HG03469 (cell line): Measurements from ENCODE around the gene CLIC5.
A peak's percentile ranks its signal among the peaks of the same experiment; 100 is the strongest.

Experiments used
- ATAC-seq: cut with Tn5 transposase; IDR thresholded peaks from one replicate; pipeline ENCODE4 v1.9.1; 2021; ENCODE audit warnings: mild to moderate bottlenecking, moderate library complexity, moderate number of reproducible peaks; ENCODE audit not compliant: unreplicated experiment

The CLIC5 gene

GRCh38 chr6:46036911-46037310 lies 21.3 kb upstream of the CLIC5 start:
- ATAC-seq, result no peak

DNA sequence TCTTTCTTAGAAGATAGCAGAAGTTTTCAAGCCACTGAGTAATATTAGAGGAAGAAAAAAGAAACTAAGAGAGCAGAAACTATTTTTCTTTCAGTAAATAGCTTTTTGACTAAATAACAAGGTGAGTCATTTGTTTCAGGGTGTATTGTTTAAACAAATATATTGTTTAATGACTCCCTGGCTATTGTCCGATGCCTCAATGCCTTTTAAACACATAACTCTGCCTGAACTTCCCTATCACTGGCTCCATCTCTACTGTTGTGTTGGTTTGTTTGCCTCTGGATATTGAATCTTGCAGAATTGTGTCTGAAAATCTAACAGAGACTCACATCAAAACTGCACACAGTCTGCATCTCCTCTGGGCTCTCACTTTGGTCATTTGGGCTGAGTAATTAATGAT lies 19.6 kb upstream of the CLIC5 start:
- no peak for ATAC-seq

DNA sequence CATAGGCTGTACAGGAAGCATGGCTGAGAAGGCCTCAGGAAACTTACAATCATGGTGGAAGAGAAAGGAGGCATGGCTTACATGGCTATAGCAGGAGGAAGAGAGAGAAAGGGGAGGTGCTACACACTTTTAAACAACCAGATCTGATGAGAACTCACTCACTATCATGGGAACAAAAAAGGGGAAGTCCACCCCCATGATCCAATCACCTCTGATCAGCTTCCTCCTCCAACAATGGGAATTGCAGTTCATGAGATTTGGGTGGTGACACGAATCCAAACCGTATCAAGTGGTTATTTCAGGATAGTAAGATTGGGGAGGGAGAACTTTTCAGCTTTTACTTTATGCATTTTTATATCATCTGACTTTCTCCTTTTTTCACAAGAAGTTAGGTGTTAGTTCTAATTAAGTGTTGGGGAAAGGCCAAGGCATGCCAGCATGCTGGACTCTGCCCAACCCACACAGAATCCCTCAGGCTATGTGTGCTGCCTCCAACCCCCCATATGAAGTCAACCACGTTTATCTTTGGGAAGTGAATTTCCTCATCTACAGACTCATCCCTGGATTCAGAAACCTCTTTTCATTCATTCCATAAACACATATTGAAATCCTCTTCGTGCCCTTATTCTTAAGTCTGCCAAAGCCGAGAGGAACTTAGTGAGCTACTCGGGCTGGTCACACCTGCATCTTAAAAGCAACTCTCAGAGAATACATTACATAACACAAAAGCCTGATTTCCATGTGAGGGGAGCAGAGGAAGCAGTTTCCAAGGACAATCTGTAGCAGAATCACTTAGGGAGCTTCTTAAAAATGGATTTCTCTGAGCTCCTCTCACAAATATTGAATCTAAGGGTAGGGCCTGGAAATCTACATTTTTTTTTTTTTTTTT lies 16.7 kb upstream of the CLIC5 start:
- no peak for ATAC-seq

- no peak for ATAC-seq
Observed at GRCh38 chr6:46029602-46030001, 13.9 kb upstream of the CLIC5 start.

DNA sequence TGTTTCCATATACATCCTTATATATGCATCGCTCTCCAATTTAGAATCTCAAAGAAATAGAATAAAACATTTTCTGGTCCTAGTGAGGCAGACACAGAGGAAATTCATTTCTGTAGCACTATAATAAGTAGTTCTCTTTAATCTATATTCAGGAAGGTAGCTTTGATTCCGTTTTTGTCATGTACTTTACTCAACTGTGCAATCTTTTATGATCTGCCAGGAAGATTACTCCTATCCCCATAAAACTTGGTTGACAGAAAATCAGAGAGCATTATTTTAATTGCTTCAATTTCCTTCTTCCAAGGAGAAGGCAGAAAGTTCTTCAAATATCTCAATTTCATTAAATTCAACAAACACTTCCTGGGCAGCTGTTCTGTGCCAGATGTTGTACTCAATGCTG lies 10.6 kb upstream of the CLIC5 start:
- ATAC-seq, result no peak

GRCh38 chr6:46025573-46025972 lies 9.9 kb upstream of the CLIC5 start:
- ATAC-seq, result no peak

- ATAC-seq, result no peak
Observed at GRCh38 chr6:46024124-46024769, 8.6 kb upstream of the CLIC5 start.

- ATAC-seq, result no peak
Observed at GRCh38 chr6:46023216-46023915, 7.7 kb upstream of the CLIC5 start.

DNA sequence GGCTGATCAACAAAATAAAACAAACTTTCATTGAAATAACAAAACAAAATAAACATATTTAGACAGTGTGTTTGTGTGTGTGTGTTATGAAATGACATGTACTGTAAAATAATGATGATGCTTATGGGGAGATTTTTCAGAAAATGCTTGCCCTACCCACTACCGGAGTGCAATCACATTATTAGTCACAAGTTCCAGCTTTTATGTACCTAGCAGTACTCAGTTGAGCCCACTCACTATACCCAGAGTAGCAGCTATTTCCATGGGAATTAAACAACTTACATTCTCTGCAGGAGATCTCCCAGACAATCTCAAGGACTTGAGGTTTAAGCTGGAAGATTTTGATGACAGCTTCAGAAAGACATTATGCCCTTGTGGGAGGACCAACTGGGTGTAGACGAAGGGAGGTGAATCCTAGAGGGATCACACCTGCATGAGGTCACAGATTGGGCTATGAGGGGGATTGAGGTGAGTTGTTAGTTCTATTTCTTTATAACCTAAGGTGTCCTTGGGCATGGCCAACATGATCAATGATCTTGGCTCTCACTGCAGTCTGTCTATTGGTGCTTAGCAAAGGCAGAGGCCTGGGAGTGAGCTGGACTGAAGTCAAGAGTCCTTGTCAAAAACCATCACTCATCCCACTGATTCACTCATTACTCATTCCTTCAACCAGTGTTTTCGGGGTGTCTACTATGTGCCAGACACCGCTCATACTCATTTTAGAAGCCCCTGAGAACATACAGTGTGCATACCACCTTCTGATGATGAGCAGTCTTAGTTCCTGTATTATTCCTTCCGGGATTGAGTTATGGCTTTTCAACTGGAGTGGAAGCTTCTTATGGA lies 6.7 kb upstream of the CLIC5 start:
- ATAC-seq, result no peak

DNA sequence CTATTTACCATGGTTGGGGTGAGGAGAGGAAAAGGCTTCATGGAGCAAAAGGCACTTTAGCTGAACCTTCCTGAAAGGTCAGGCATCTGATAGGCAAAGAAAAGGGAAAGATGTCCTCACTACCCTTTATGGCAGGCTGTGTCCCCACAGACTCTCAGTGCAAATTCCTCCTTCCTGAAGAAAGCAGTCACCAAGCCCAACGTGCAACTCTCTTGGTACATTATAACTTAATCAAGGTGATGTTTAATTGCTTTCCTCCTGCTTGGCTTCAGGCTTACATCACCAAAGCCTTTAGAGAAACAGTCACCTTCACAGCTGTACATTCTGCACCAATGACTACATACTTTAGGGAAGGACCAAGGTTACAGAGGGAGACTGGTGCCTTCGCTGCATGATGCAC lies 2.1 kb upstream of the CLIC5 start:
- ATAC-seq, result no peak

DNA sequence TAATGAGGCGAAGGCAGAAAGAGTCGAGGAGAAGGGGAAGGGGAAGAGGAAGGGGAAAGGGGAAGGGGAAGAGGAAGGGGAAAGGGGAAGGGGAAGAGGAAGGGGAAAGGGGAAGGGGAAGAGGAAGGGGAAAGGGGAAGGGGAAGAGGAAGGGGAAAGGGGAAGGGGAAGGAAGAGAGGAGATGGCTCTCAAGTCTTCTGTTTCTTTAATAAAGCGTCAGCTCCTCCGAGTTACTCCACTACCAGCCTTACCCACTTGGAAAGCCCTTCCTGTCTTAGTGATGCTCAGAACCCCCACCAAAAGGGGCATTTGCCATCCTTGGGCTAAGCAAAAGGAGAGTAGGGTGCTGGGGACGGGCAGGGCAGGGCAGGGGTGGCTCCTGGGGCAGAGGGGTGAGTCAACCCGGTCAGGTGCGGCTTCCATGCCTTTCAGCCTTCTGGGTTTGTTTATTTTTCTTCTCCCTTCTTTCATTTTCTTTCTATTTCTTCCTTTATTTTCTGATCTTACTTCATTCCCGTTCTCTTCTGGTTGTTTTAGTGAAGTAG lies 476 bp upstream of the CLIC5 start:
- no peak for ATAC-seq

DNA sequence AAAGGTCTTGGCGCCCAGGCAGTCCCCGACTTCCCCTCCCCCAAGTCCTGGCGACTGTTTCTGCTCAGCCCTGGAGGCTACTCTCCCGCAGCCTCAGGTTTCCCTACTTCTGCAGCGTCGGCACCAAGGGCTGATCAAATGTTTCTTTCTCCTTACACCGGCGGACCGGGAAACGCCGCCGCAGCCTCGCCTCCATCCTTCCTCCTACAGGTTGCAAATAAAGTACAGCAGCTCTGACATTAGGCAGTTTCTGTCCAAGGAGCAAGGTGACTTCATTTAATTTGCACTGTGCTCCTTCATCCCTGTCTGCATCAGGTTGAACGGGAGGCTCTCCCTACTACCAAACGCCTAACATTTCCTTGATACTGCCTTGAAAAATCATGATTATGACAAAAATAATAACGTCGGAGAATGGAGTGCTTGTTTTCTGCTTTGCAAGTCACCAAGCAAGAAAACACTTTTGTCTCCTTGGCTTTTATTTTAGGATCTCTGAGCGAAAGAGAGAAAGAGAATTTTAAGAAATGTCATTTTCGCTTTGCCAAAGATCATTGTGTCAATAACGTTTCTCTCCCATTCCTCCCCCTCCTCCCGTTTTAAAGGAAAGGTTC lies 1.0 kb downstream of the CLIC5 start:
- no peak for ATAC-seq

GRCh38 chr6:46014046-46014445 lies 1.6 kb downstream of the CLIC5 start:
- ATAC-seq, result no peak

DNA sequence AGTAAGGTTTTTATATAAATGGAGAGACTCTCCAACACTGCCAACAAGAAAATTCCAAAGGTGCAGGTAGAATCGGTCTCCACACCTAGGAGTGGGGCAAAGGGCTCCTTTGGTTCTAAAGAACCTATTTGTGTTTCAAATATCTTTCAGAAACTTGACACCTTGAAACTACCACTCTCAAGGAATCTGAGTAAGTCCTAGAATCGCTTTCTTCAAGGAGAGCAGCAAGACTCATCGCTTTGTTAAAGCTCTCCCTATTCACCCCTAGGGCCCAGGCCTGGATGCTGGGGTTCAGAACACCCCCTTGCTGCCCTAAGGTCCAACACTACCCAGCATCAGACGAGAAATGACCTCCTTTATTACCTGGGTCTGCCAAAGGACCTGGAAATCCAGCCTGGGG lies 2.0 kb downstream of the CLIC5 start:
- no peak for ATAC-seq

DNA sequence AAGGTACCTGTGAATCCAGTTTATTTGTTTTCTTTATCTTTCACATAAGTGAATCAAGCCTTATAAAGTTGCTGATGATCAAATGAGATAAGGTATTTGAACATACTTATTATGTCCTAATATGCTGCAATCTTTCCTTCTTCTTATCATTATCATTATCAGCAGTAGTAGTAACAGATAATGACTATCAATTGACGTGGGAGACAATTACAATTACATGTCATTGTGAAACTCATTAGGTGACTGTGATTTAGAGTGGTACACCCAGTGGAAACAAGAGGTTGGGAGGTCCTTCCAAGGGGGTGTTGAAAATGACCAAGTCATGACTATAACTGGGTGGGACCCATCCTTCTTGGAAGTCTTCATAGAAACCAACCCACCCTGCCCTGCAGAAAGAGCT lies 2.8 kb downstream of the CLIC5 start:
- ATAC-seq, result no peak

GRCh38 chr6:46011188-46012085 lies 4.2 kb downstream of the CLIC5 start:
- peak; percentile 94 for ATAC-seq

- no peak for ATAC-seq
Observed at GRCh38 chr6:46010771-46011170, 4.9 kb downstream of the CLIC5 start.

DNA sequence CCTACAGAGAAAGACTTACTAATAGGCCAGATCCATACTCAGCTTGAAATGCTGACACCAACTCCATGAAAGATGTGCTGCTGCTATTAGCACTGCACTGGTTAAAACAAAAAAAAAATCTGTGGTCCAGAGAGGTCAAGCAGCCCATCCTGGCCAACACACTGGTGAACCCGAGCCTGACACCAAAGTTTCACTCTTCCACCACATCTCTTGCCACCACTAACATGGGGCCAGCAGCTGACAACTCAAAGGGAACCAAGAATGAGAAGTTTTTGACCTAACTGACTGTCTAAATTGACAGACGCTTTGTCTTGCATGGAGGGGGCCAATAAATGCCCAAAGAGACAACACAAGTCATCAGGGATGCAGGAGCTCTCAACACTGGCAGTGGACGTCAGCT lies 5.4 kb downstream of the CLIC5 start:
- no peak for ATAC-seq

GRCh38 chr6:46002264-46002663 lies 13.4 kb downstream of the CLIC5 start:
- ATAC-seq, result no peak
